A673 (cell line): ENCODE results near the gene HTR2B. TPM values are rescaled to one million over a fixed set of nuclear protein-coding genes. Genes with fewer than 3 reads are reported as not detected.

Experiments
- BruUV-seq: library from RNA; stranded (reverse); fragments of 400-500 nt; replicated peaks from 2 replicates; lab custom pipeline; 2021; lab: Mats Ljungman, UMichigan
- CTCF ChIA-PET: fragments of 300-600 bp; sonication (Branson Sonifier 250); formaldehyde crosslinking; loops from one replicate; lab custom pipeline; 2022; ENCODE audit warnings: antibody characterized with exemption; lab: Charles Lee
- POLR2A ChIA-PET: fragments of 300-600 bp; sonication (Branson Sonifier 250); formaldehyde crosslinking; loops from one replicate; lab custom pipeline; 2022; ENCODE audit warnings: antibody characterized with exemption; ENCODE audit not compliant: low non-redundant PET; lab: Charles Lee
- DNase-seq: peaks from one replicate; pipeline ENCODE4 v3.0.0-alpha.2; 2015; ENCODE audit warnings: low spot score
- H3K27ac ChIP-seq: fragments of 200-600 bp; sonication (generic); 2 replicates; pipeline ENCODE4 v1.5.1; 2016; ENCODE audit warnings: mixed run types, low read depth, mild to moderate bottlenecking, mixed read lengths, antibody characterized with exemption, low read length; ENCODE audit not compliant: poor library complexity, severe bottlenecking
- H3K27me3 ChIP-seq: fragments of 200-600 bp; sonication (generic); replicated peaks from 2 replicates; pipeline ENCODE4 v1.6.1; 2017; ENCODE audit warnings: mixed run types, low read depth, mild to moderate bottlenecking, mixed read lengths, antibody characterized with exemption, low read length; ENCODE audit not compliant: insufficient read depth, poor library complexity
- H3K36me3 ChIP-seq: fragments of 200-600 bp; sonication (generic); 2 replicates; pipeline ENCODE4 v1.6.1; 2016; ENCODE audit warnings: mixed run types, mild to moderate bottlenecking, mixed read lengths, antibody characterized with exemption, low read length; ENCODE audit not compliant: insufficient read depth, poor library complexity, severe bottlenecking
- H3K4me1 ChIP-seq: fragments of 200-600 bp; sonication (generic); 2 replicates; pipeline ENCODE4 v1.6.1; 2017; ENCODE audit warnings: mixed run types, mild to moderate bottlenecking, mixed read lengths, antibody characterized with exemption, low read length; ENCODE audit not compliant: insufficient read depth, poor library complexity, severe bottlenecking
- H3K4me3 ChIP-seq: fragments of 200-600 bp; sonication (generic); 2 replicates; pipeline ENCODE4 v1.5.1; 2016; ENCODE audit warnings: low read depth, mixed run types, mild to moderate bottlenecking, mixed read lengths, low read length; ENCODE audit not compliant: poor library complexity, severe bottlenecking
- H3K9me3 ChIP-seq: fragments of 200-600 bp; sonication (generic); 2 replicates; pipeline ENCODE4 v1.6.1; 2016; ENCODE audit warnings: mixed run types, low read depth, mild to moderate bottlenecking, mixed read lengths, antibody characterized with exemption, low read length; ENCODE audit not compliant: poor library complexity, severe bottlenecking
- CTCF ChIP-seq: fragments of 300-800, 200-600 bp; sonication (generic); conservative IDR thresholded peaks from 2 replicates; pipeline ENCODE4 v1.5.1; 2017; ENCODE audit warnings: low read depth, mild to moderate bottlenecking, antibody characterized with exemption, low read length, moderate library complexity, mixed read lengths
- EZH2 ChIP-seq: fragments of 200-600 bp; sonication (generic); IDR thresholded peaks from 2 replicates; pipeline ENCODE4 v1.6.1; 2017; ENCODE audit warnings: borderline replicate concordance, low read depth, mild to moderate bottlenecking, mixed read lengths, antibody characterized with exemption, low read length; ENCODE audit not compliant: poor library complexity, severe bottlenecking
- intact Hi-C: fragments of 100-400 bp; cut with micrococcal nuclease; formaldehyde crosslinking; loops from one replicate; pipeline ENCODE4 v1.10.0; 2022; ENCODE audit not compliant: unreplicated experiment
- total RNA-seq: library from RNA; stranded (reverse); gene quantifications from 2 replicates; pipeline ENCODE4 v1.2.3, GENCODE V29; 2021

Gene HTR2B
- total RNA-seq, 1 experiment from 2014 or later, result not detected

- no peak overlapping the region for H3K4me3 ChIP-seq
- no peaks in the 10 kb centered on the region for H3K4me1 ChIP-seq
- H3K27me3 ChIP-seq, result no peaks in the 10 kb centered on the region
- intact Hi-C loops, result no loop called here
- TF ChIP-seq EZH2, result no peak
- no peak for TF ChIP-seq CTCF
- no peak for DNase-seq
- peaks cover 9% of the 10 kb centered on the region for H3K9me3 ChIP-seq
- no peak overlapping the region for H3K27ac ChIP-seq
- ChIA-PET POLR2A (no interaction called here), CTCF (no interaction called here)
- BruUV-seq, result no TSS peak
- peaks cover 50% of the 10 kb centered on the region for H3K36me3 ChIP-seq
Observed at GRCh38 chr2:231094736-231095346, 30.0 kb downstream of the HTR2B start.

GRCh38 chr2:231093933-231094332, 30.9 kb downstream of the HTR2B start:
- ChIA-PET POLR2A (no interaction called here), CTCF (no interaction called here)
- H3K36me3 ChIP-seq, result peaks cover 44% of the 10 kb centered on the region
- H3K4me1 ChIP-seq, result no peaks in the 10 kb centered on the region
- no TSS peak for BruUV-seq
- H3K27ac ChIP-seq, result no peak overlapping the region
- intact Hi-C loops, result no loop called here
- H3K9me3 ChIP-seq, result no peaks in the 10 kb centered on the region
- no peak for TF ChIP-seq CTCF
- no peak for TF ChIP-seq EZH2
- no peak for DNase-seq
- H3K27me3 ChIP-seq, result no peaks in the 10 kb centered on the region
- H3K4me3 ChIP-seq, result no peak overlapping the region

GRCh38 chr2:231088754-231089153, 36.1 kb downstream of the HTR2B start:
- TF ChIP-seq CTCF (no peak), EZH2 (no peak)
- Histone ChIP-seq H3K36me3 (peaks cover 59% of the 10 kb centered on the region), H3K27me3 (no peaks in the 10 kb centered on the region), H3K4me3 (no peak overlapping the region), H3K9me3 (no peaks in the 10 kb centered on the region), H3K4me1 (no peaks in the 10 kb centered on the region), H3K27ac (no peak overlapping the region)
- intact Hi-C loops, result no loop called here
- ChIA-PET CTCF (no interaction called here), POLR2A (no interaction called here)
- DNase-seq, result no peak
- BruUV-seq, result no TSS peak
